Left cardiac atrium (tissue), 4 donors: ENCODE results near the gene MMP24. TPM values are rescaled to one million over a fixed set of nuclear protein-coding genes. Genes with fewer than 3 reads are reported as not detected.

Source experiments
- ATAC-seq, 2 donors: fragments of 200-7000 bp; cut with Tn5 transposase; one replicate each; pipeline ENCODE4 v1.9.1; 2020; ENCODE audit warnings: mild to moderate bottlenecking in 2 of 2, moderate library complexity in 2 of 2
- DNase-seq: peaks from one replicate; pipeline ENCODE4 v3.0.0-alpha.2; 2020
- intact Hi-C, 2 donors: fragments of 100-400 bp; cut with DNase I; formaldehyde crosslinking; loops; one replicate each; pipeline versions ENCODE4 v1.14.1 to v1.15.1; 2022 to 2023
- total RNA-seq, 2 donors: library from RNA; stranded (reverse); fragmentation: NEBNext Ultra II Directional; extraction: Animal tissue kit (Norgen Biotek cat#: 25700); gene quantifications; one replicate each; pipeline ENCODE4 v1.2.1, GENCODE V29; 2021
- donor health status: DM: no; HTN: yes; CAD: no.
- donor health status: DM: no; HTN: yes; CAD: no; lungs with severe emphysema.
- donor health status: DM: yes; HTN: yes; CAD: no.
- donor health status: Dilated cardiomyopathy.

Gene MMP24
- total RNA-seq, 2 donors from 2014 or later = 0.85 to 1.3 TPM

DNA sequence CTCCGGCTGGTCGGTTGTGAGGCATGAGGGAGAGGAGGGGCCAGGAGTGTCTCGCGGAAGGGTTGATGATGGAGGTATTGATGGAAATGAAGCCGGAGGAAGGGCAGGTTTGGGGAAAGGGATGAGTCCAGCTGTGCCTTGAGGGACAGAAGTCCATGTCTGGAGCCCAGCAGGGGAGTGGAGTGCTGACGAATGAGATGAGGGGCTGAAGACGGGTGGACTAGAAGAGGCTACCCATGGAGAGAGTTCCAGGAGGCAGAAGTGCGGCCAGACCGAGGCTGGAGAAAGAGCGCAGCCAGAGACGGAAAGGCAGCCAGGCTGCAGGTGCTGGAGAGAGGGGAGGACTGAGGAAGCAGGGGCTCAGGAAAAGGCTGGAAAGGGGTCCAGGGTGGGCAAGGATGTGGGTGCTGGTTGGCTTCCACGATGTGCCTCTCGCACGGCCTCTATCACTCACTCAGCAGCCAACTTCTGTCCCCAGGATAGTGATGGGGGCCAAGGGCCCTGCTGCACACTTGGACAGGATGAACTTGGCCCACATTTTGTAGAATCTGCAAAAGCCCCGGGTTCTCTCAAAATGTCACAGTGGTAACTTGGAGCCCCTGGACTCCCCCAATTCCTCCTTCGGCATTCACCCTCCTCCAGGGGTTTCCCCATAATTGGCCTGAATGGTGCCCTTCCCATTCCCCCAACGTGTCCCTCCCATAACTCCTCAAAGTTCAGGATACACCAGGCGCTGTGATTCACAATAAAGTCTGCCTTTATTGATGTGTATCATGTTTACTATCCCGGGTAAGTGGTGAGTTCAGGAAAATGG lies 58.7 kb downstream of the MMP24 start:
- ATAC-seq (peak; percentile 4 to 7), DNase-seq (no peak)
- intact Hi-C loops = no loop called here

DNA sequence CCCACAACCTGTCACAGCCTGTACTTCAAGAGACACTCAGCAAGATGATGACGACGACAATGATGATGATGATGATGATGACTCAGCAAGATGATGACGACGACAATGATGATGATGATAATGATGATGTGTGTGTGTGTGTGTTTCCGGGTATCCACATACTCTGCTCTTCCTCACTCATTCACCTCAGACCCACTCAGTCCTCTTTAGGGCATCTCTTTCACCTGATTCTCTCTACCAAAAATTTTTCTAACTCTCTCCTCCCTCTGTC lies 59.3 kb downstream of the MMP24 start:
- intact Hi-C loops = no loop called here
- ATAC-seq (no peak), DNase-seq (no peak)

DNA sequence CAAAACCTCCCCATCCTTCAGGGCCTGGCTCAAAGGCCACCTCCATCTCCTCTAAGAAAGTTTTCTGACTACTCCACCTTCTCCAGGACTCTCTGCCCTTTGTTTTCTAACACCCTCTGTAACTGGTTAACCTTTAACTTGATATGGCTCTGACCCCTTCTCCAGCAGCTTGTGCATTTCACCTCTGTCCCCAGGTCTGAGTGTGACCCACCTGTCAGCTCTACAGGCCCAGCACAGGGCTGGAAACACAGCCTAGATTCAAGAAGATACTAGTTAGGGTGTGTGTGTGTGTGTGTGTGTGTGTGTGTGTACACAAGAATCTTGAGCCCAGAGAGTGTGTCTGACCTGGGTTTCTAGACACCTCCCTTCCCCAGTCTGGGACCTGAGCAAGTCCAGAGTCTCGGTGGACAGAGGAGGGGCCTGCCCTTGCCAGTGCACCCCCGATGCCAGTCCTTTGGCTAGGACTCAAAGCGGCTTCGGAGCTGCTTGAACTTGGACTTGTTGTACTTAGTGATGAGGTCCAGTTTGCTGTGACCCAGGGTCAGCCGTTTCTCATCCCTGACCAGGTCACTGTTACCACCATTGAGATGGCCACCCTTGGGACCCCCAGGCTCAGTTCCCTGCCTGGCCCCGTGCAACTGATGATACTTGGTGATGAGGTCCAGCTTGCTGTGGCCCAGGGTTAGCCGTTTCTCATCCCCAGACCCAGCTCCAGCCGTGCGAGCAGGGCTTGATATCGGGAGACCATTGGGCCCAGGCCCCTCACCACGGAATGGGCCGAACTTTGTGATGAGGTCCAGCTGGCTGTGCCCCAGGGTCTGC lies 59.8 kb downstream of the MMP24 start:
- DNase-seq = no peak
- no peak for ATAC-seq
- intact Hi-C loops = no loop called here

DNA sequence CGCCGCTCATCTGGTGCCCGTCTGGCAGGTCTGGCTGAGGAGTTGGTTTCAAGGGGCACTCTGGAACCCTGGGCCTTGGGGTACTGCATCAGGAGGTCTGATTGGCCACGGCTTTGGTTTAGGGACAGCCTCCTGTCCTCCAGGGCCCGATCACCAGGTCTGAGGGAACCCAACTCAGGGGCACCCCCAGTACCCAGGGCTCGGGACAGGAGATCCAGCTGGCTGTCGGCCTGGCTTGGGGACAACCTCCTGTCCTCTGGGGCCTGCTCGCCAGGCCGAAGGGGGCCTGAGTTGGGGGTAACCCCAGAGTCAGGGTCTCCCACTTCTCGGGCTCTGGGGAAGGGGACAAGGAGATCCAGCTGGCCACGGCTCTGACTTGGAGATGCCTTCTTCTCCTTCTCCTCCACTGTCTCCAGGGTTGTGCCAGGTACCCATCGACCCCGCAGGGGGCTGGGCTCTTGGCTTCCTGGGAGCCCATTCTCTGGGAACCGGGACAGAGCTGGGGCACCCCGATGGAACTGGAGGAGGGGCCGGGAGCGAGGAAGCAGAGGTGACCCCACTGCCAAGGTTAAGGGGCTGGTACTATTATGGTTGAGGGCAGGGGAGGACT lies 60.5 kb downstream of the MMP24 start:
- intact Hi-C loops = no loop called here
- ATAC-seq (no peak), DNase-seq (no peak)

DNA sequence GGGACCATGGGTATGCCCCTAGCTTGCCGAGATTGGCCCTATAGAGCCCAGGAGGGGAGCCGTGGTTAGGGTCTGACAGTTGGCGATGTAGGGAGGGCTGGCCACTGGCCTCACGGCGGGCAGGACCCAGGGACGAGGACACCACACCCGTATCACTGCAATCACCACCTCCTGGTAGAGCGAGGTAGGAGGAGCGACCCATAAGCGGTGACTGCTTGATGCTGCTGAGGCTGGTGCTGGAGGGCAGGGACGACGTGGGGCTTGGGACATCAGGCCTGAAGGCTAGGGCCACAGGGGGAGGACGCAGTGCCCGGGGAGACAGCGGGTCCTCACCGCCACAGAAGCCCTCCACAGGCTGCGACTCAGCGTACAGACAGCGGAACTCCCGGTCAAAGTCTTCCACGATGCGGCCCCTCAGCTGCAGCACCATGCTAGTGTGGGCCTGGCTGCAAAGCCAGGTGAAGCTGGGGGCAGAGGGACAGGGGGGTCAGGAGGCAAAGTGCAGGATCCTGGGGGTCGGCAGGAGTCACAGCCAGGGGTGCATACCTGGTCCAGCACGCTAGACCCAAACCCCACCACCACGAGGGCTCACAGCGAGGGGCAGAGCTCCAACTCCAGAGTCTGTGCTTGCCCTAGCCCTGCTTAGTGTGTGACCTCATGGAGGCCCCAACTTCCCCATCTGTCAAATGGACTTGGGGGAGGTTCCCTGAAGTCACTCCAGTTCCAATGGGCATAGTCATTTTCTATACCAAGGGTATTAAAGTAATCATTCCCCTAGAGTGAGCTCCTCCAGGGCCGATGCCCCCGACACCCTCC lies 61.2 kb downstream of the MMP24 start:
- no peak for ATAC-seq
- intact Hi-C loops = no loop called here
- DNase-seq = no peak

DNA sequence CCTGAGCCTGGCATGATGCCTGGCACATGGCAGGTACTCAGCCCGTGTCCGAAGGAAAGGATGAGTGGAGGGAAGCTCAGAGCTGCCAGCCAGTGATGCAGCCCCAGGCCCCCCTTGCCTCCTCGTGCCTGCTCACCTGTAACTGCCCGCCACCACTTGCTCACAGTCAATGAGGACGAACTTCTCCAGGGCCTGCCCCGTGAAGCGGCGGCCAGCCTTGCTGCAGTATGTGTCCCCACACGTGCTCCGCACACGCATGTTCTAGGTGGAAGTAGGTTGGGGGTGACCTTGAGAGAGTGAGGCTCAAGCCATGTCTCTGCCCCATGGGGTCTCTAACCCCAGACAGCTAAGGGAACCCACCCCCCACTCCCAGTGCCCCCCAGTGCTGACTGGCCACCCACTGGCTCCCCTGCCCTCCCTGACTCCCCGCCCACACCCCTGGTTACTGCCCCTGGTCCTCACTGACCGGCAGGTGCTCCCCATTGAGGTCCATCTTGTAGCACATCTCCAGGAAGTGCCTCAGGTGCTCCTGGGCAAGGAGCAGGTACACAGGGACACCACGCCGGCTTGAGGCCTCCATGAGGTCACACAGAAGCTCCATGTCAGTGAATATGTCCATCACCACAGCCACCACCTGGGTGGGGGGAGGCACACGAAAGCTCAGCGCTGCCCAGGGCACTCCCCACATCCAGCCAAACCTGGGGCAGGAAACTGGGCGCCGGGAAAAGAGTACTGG lies 62.0 kb downstream of the MMP24 start:
- ATAC-seq = no peak
- DNase-seq = no peak
- intact Hi-C loops = no loop called here

DNA sequence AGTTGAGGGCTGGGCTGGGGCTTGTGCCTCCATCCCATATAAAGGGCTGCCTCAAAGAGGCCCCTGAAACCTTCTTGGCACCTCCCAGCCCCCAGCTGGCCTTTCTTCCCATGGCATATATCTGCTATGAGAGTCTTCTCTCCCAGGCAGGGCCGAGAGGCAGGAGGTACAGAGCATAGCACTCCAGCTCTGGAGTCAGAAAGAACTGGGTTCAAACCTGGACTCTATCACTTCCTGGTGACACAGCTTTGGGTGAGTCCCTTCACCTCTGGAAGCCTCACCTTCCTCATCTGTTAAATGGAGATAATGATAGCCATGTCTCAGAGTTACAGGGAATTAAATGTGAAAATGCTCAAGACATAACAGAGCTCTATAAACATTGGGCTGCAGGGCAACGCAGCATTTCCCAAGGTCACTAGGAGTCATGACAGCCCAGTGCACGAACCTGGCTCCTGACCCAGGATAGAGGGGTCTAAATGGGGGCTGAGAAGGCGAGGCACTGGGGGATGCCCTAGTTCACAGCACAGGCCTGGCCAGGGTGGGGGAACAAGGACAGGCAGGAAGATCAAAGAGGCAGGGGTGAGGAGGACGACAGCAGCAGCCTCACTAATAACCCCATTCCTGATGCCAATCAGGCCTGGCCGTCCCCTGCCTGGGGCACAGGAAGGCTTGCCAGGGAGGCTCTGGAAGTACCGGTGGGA lies 63.8 kb downstream of the MMP24 start:
- DNase-seq = no peak
- ATAC-seq = no peak
- intact Hi-C loops = no loop called here

DNA sequence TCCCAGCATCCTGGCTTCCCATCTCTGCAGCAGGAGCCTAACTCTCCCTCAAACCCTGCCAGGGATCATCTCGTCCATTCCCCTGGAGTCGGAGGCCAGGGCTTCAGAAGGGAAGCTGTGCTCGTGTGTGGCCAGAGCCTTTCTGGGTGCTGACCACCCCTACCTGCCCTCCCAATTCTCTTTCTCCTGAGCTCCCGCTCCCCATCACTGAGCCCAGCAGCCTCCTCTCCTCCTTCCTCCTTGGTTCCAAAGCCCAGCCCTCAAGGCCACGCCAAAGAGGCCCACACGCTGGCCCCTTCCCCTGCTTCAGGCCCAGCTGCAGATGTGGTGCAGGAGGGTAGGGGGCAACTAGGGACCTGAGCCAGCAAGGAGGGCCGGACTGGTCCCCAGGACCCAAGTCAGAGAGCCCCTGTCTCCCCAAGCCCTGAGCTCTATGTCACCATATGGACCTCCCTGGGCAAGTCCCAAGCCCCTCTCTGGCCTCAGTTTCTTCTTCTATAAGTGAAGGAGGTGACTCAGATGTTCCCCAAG lies 64.5 kb downstream of the MMP24 start:
- DNase-seq (no peak), ATAC-seq (no peak)
- intact Hi-C loops = no loop called here

DNA sequence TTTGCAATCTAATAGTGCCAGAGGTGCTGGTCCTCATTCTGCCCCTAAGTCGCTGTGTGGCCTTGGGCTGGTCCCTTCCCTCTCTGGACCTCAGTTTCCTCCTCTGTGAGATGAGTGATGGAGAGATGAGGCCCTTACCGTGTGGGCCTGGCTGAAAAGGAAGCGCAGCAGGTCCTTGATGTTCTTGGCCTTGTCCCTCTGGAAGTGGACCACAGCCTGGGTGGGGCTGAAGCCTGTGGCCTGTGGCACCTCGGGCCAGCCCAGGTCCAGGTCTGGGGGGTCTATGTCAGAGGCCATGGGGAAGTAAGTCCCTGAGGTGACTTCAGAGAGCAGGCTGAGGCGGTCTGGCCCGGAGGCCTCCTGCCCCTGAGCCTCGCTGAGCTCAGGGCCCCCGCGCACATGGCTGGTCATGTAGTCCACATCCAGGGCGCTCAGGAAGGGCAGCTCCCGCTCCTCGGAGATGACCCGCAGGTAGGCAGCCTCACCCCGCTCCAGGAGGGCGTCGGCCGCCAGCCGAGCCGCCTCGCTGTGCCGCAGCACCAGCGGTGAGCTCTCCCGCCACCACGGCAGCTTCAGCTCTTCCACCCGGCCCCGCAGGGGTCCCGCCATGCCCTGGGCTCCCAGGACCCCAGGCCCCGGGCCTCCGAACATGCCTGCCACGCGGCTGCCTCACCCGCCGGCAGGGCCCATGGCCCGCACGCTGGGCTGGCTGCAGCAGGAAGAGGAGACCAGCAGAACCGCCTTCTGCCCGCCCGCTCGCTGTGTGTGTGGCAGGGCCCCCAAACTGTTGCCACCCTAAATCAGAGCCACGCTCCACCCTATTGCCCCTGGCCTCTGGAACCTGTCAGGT lies 65.4 kb downstream of the MMP24 start, which contains the start of gene FAM83C:
TSS of gene FAM83C (minus strand) at position 772 of the 850 bp plus-strand sequence. CDS start at position 651, 121 bp downstream.
- intact Hi-C loops = no loop called here
- no peak for DNase-seq
- ATAC-seq = no peak

DNA sequence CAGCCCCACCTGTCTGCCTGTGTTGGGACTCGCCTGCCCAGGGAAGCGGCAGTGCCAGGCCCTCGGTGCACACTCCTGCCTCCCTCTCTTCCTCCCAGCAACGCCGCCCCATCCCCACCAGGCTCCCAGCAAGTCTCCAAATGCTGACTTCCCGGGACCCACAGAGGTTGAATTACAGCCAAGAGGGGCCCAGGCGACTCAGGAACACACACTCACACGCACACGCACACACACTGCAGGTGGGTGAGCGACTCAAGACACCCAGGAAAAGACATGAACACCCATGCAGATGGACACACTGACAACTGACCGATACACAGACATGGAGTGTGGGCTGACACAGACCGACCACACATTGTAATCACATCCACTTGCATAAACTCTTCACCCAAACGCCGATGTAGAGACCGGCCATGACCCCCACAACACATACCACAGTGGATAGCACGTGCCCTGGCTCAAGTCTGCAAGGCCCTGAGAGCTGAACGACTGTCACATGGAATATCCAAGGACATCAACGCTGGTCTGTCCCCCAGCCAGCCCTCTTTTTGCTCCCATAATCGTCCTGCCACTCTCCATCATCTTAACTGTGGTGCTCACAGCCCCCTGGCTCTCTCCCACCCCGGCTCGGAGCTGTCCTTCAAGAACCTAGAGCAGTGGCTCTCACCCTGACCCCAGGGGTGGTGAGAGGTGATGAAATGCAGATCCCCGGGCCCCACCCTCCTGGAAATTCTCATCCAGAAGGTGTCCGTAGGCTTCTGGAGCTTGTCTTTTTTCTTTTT lies 66.2 kb downstream of the MMP24 start:
- ATAC-seq (no peak), DNase-seq (no peak)
- intact Hi-C loops = no loop called here

DNA sequence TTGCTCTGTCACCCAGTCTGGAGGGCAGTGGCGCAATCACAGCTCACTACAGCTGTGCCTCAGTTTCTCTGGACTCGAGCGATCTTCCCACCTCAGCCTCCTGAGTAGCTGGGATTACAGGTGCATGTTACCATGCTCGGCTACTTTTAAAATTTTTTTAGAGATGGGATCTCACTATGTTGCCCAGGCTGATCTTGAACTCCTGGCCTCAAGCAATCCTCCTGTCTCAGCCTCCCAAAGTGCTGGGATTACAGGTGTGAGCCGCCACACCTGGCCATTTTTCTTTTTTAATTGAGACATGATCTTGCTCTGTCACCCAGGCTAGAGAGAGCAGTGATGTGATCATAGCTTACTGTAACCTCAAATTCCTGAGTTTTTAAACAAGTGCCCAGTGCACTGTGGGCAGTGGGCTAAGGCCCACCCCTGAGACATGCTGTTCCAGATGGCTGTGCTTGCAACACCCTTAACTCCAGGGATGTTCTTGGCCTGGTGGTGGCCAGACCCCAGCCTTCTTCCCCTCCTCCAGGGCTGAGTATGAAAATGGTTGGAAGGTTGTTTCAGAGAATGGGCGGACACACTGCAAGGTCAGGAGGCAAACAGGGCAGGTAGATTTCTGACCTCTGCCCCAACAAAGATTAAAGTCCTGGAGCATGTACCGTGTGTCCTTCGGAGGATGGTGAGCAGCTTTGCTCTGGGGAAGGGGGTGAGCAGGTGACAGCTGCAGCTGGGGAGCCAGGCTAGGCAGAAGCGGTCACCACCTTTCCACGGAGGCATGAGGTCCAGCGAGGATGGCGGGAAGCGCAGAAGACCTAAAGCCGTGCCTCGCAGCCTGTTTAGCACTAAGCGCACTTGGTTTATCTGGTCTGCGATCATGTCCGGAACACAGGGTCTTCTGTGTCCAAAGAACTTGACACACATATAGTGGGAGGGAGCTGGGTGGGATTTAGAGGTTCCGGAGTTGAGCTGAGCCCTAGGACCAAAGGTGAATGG lies 67.1 kb downstream of the MMP24 start:
- DNase-seq (no peak), ATAC-seq (no peak)
- intact Hi-C loops = no loop called here

DNA sequence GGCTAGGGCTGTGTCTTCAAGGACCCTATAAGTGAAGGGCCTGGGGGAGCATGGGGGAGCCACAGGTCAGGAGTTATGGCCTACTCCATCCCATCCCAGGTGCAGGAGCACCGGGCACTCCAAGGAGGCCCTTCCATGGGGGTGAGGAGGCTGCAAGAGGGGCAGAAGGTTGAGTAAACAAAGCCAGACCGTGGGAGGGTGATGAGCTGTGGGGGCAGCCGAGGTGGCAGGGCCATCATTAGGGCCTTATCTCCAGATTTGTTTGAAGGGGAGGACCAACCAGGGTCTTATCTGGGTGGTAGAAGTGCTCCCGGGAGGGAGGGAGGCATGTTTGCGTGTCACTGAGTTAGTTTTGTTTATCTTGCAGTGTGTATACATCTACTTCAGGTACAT lies 67.8 kb downstream of the MMP24 start:
- ATAC-seq (no peak), DNase-seq (no peak)
- intact Hi-C loops = no loop called here

DNA sequence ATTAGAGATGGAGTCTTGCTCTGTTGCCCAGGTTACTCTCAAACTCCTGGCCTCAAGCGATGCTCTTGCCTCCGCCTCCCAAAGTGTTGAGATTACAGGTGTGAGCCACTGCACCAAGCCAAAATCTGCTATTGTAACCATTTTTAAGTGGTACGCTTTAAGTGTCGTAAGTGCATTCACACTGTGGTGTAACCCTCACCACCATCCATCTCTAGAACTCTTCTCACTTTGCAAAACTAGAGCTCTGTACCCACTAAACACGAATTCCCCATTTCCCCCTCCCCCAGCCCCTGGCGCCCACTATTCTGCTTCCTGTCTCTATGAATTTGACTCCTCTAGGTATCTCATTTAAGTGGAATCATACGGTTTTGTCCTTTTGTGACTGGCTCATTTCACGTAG lies 68.6 kb downstream of the MMP24 start:
- ATAC-seq = no peak
- intact Hi-C loops = no loop called here

DNA sequence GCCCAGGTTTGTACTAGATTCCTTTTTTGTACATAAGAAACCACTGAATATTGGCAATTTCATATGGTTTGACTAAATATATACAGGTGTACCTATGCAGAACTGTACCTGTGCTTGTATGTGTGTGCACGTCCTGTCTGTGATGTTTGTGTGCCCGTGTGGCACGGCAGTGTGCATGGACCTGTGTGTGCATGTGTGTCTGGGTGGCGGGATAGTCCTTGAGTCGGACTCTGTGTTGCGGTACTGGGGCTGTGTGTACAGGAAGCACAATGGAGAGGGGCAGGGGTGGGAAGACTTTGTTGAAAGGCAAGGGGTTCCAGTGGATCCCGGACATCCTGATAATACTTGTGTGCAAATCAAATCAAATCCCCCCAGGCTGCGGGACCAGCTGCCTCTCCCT lies 69.2 kb downstream of the MMP24 start:
- DNase-seq = no peak
- no peak for ATAC-seq
- intact Hi-C loops = no loop called here

More for the DNA sequence above, 68.6 kb downstream of the MMP24 start:
- DNase-seq = no peak

DNA sequence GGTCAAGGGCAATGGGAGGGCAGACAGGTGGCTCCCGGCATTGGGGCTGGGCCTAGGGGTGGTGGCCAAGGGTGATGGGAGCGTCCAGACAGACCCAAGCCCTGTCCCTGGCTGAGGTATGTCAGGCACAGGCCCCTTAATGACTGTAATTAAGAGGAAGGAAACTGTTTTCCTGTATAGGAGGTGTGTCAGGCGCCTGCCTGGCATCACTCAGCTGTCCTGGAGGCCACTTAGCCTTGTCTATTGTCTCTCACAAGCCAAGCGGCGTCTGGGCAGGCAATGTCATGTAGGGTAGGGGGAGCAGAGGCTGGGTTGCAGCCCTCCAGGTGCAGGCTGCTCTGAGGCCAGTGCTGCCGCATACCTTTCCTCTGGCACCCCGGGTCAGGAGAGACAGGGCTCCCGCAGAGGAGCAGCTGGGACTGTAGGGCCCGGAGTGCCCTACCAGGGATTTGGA lies 69.6 kb downstream of the MMP24 start:
- ATAC-seq = no peak
- intact Hi-C loops = no loop called here
- DNase-seq = no peak
